T-cell (primary cell): Measurements from ENCODE around the gene RAB26. TPM values are rescaled to one million over a fixed set of nuclear protein-coding genes. Genes with fewer than 3 reads are reported as not detected.

Experiments used
- ATAC-seq, 4 experiments: fragments of 200-7000 bp in 3 of 4; fragments of 150-1000 bp in 1 of 4; cut with Tn5 transposase; replicated peaks in 1 of 4; 1 replicate in 3 of 4; 2 replicates in 1 of 4; pipeline ENCODE4 v1.10.0; 2021; ENCODE audit warnings: moderate library complexity in 3 of 4, mild to moderate bottlenecking in 2 of 4, moderate number of reproducible peaks in 1 of 4
- CTCF ChIA-PET, 2 donors: fragments of 300-600 bp; sonication (Branson Sonifier 250); formaldehyde crosslinking; loops; one replicate each; lab custom pipeline; 2022; ENCODE audit warnings: antibody characterized with exemption in 2 of 2; lab: Charles Lee
- POLR2A ChIA-PET, 2 donors: fragments of 300-600 bp; sonication (Branson Sonifier 250); formaldehyde crosslinking; loops; one replicate each; lab custom pipeline; 2022; ENCODE audit warnings: antibody characterized with exemption in 2 of 2; lab: Charles Lee
- DNase-seq, 35 experiments: peaks; one replicate each; pipeline versions ENCODE4 v3.0.0 to v3.0.0-alpha.2; 2013 to 2023
- H3K27ac ChIP-seq: one replicate; pipeline ENCODE4 v1.5.1; 2013; ENCODE audit warnings: low read length
- H3K27me3 ChIP-seq, 2 experiments: replicated peaks in 1 of 2; 1 replicate in 1 of 2; 2 replicates in 1 of 2; pipeline versions ENCODE4 v1.6.1 to v1.7.0; 2013; ENCODE audit warnings: low read length in 1 of 2, mixed read lengths in 1 of 2; ENCODE audit not compliant: control insufficient read depth in 2 of 2, insufficient read depth in 2 of 2; ENCODE audit errors: extremely low read depth in 1 of 2
- H3K36me3 ChIP-seq, 2 donors: 1 replicate in 1 of 2; 2 replicates in 1 of 2; pipeline versions ENCODE4 v1.6.1 to v1.7.0; 2013; ENCODE audit warnings: low read length in 1 of 2; ENCODE audit not compliant: control insufficient read depth in 2 of 2, insufficient read depth in 1 of 2; ENCODE audit errors: extremely low read depth in 1 of 2
- H3K4me1 ChIP-seq, 2 experiments: 1 replicate in 1 of 2; 2 replicates in 1 of 2; pipeline versions ENCODE4 v1.6.1 to v1.7.0; 2013; ENCODE audit warnings: low read length in 2 of 2, mixed read lengths in 1 of 2; ENCODE audit not compliant: insufficient read depth in 2 of 2, control insufficient read depth in 1 of 2; ENCODE audit errors: extremely low read depth in 1 of 2
- H3K4me3 ChIP-seq, 2 donors: 1 replicate in 1 of 2; 2 replicates in 1 of 2; pipeline versions ENCODE4 v1.5.1 to v1.7.0; 2013; ENCODE audit warnings: mild to moderate bottlenecking in 2 of 2, low read length in 1 of 2, moderate library complexity in 1 of 2; ENCODE audit not compliant: control insufficient read depth in 1 of 2; ENCODE audit errors: extremely low read depth in 1 of 2
- H3K9me3 ChIP-seq: 2 replicates; pipeline ENCODE4 v1.7.0; 2013
- H3K27ac Mint-ChIP-seq, 2 donors: one replicate each; pipeline ENCODE4 v1.8.0; 2020 to 2021; ENCODE audit warnings: mild to moderate bottlenecking in 2 of 2, mixed read lengths in 2 of 2
- H3K27me3 Mint-ChIP-seq, 2 donors: one replicate each; pipeline ENCODE4 v1.8.0; 2021 to 2022; ENCODE audit warnings: mixed read lengths in 2 of 2
- H3K36me3 Mint-ChIP-seq: one replicate; pipeline ENCODE4 v1.8.0; 2021; ENCODE audit warnings: mixed read lengths
- H3K4me1 Mint-ChIP-seq, 3 donors: one replicate each; pipeline ENCODE4 v1.8.0; 2020 to 2022; ENCODE audit warnings: mixed read lengths in 3 of 3, mild to moderate bottlenecking in 1 of 3
- H3K4me3 Mint-ChIP-seq, 3 donors: one replicate each; pipeline ENCODE4 v1.8.0; 2020 to 2022; ENCODE audit warnings: mild to moderate bottlenecking in 3 of 3, mixed read lengths in 3 of 3, moderate library complexity in 3 of 3
- H3K9me3 Mint-ChIP-seq, 3 donors: one replicate each; pipeline ENCODE4 v1.8.0; 2020 to 2022; ENCODE audit warnings: mixed read lengths in 3 of 3
- WGBS: methylation state at CpG from one replicate; pipeline ENCODE4 v1.1.5; 2013; ENCODE audit warnings: missing lambda C conversion rate; ENCODE audit not compliant: insufficient coverage; 5-methylcytosine and 5-hydroxymethylcytosine counted together
- total RNA-seq, 35 experiments: library from RNA in 6 of 35; stranded (reverse) in 6 of 35; fragments of 120-200 nt in 1 of 35; gene quantifications; one replicate each; pipeline versions ENCODE4 v1.2.1 to v1.2.4 and lab custom pipeline; 2013 to 2026

The RAB26 gene
- total RNA-seq, 5 donors from 2014 or later (not counting 1 experiment from before 2014, with no cell fraction given): 0.19 to 0.66 TPM; not detected in 3

GRCh38 chr16:2163211-2163881 lies 14.9 kb downstream of the RAB26 start:
- peak overlapping the region; percentile 24 for H3K27ac ChIP-seq
- Mint-ChIP-seq H3K4me1 (peaks cover 0 to 6% (median 6%) of the 10 kb centered on the region in 3 donors), H3K27ac (peak overlapping the region in 1 of 2 donors; percentile 46), H3K4me3 (no peak overlapping the region), H3K9me3 (no peaks in the 10 kb centered on the region), H3K27me3 (no peaks in the 10 kb centered on the region), H3K36me3 (peaks cover 3% of the 10 kb centered on the region)
- DNase-seq (peak in 2 of 35 experiments; percentile 20 to 27), ATAC-seq (peak in 3 of 4 experiments; percentile 29 to 65 (median 56))
- no peaks in the 10 kb centered on the region for H3K27me3 ChIP-seq
- ChIA-PET POLR2A (no interaction called here), CTCF (no interaction called here)
- WGBS: 97% methylated on average over 19 of the region's 26 CpGs
- H3K4me1 ChIP-seq: peaks cover 0 to 27% of the 10 kb centered on the region in 2 experiments
- H3K36me3 ChIP-seq: peaks cover 9 to 15% of the 10 kb centered on the region in 2 donors
- no peaks in the 10 kb centered on the region for H3K9me3 ChIP-seq
- H3K4me3 ChIP-seq: no peak overlapping the region

- no peaks in the 10 kb centered on the region for H3K9me3 ChIP-seq
- WGBS: 96% methylated on average over 12 of the region's 12 CpGs
- Mint-ChIP-seq H3K36me3 (peaks cover 3% of the 10 kb centered on the region), H3K4me3 (no peak overlapping the region), H3K27ac (no peak overlapping the region), H3K4me1 (peaks cover 0 to 3% (median 2%) of the 10 kb centered on the region in 3 donors), H3K9me3 (no peaks in the 10 kb centered on the region), H3K27me3 (no peaks in the 10 kb centered on the region)
- no peaks in the 10 kb centered on the region for H3K27me3 ChIP-seq
- CTCF ChIA-PET: no interaction called here
- H3K27ac ChIP-seq: no peak overlapping the region
- POLR2A ChIA-PET: no interaction called here
- no peak overlapping the region for H3K4me3 ChIP-seq
- H3K4me1 ChIP-seq: peaks cover 0 to 10% of the 10 kb centered on the region in 2 experiments
- H3K36me3 ChIP-seq: peaks cover 14 to 19% of the 10 kb centered on the region in 2 donors
- ATAC-seq: no peak
- no peak for DNase-seq
Measured at GRCh38 chr16:2165861-2166260, 17.4 kb downstream of the RAB26 start.

- Mint-ChIP-seq H3K27me3 (no peaks in the 10 kb centered on the region), H3K4me3 (no peak overlapping the region), H3K27ac (no peak overlapping the region), H3K4me1 (peaks cover 0 to 3% (median 2%) of the 10 kb centered on the region in 3 donors), H3K36me3 (peaks cover 3% of the 10 kb centered on the region), H3K9me3 (no peaks in the 10 kb centered on the region)
- DNase-seq (no peak), ATAC-seq (no peak)
- no peaks in the 10 kb centered on the region for H3K9me3 ChIP-seq
- peaks cover 0 to 9% of the 10 kb centered on the region in 2 experiments for H3K4me1 ChIP-seq
- no peak overlapping the region for H3K4me3 ChIP-seq
- ChIA-PET POLR2A (no interaction called here), CTCF (no interaction called here)
- 97% methylated on average over 13 of the region's 17 CpGs for WGBS
- H3K27me3 ChIP-seq: no peaks in the 10 kb centered on the region
- H3K27ac ChIP-seq: no peak overlapping the region
- peaks cover 14 to 20% of the 10 kb centered on the region in 2 donors for H3K36me3 ChIP-seq
Measured at GRCh38 chr16:2166263-2167067, 18.0 kb downstream of the RAB26 start.

GRCh38 chr16:2167068-2167638 lies 18.7 kb downstream of the RAB26 start:
- ATAC-seq: no peak
- H3K4me3 Mint-ChIP-seq: no peak overlapping the region

GRCh38 chr16:2170080-2170479 lies 21.7 kb downstream of the RAB26 start:
- Histone ChIP-seq H3K27ac (no peak overlapping the region), H3K4me3 (no peak overlapping the region), H3K9me3 (no peaks in the 10 kb centered on the region), H3K36me3 (peaks cover 24 to 36% of the 10 kb centered on the region in 2 donors), H3K4me1 (no peaks in the 10 kb centered on the region), H3K27me3 (no peaks in the 10 kb centered on the region)
- H3K9me3 Mint-ChIP-seq: no peaks in the 10 kb centered on the region
- ATAC-seq (no peak), DNase-seq (no peak)
- 95% methylated on average over 10 of the region's 18 CpGs for WGBS
- no peak overlapping the region for H3K27ac Mint-ChIP-seq
- ChIA-PET POLR2A (no interaction called here), CTCF (no interaction called here)
- no peaks in the 10 kb centered on the region for H3K4me1 Mint-ChIP-seq
- H3K27me3 Mint-ChIP-seq: no peaks in the 10 kb centered on the region
- no peak overlapping the region for H3K4me3 Mint-ChIP-seq
- peaks cover 10% of the 10 kb centered on the region for H3K36me3 Mint-ChIP-seq

More at GRCh38 chr16:2167068-2167638, 18.7 kb downstream of the RAB26 start:
- H3K27me3 Mint-ChIP-seq: no peaks in the 10 kb centered on the region
- H3K36me3 ChIP-seq: peaks cover 19 to 20% of the 10 kb centered on the region in 2 donors
- CTCF ChIA-PET: no interaction called here
- no peak overlapping the region for H3K4me3 ChIP-seq
- H3K4me1 Mint-ChIP-seq: peaks cover 0 to 3% (median 2%) of the 10 kb centered on the region in 3 donors
- no peak overlapping the region for H3K27ac Mint-ChIP-seq
- H3K27me3 ChIP-seq: no peaks in the 10 kb centered on the region
- DNase-seq: no peak
- POLR2A ChIA-PET: no interaction called here
- no peak overlapping the region for H3K27ac ChIP-seq
- 97% methylated on average over 17 of the region's 18 CpGs for WGBS
- peaks cover 3% of the 10 kb centered on the region for H3K36me3 Mint-ChIP-seq
- no peaks in the 10 kb centered on the region for H3K9me3 ChIP-seq
- no peaks in the 10 kb centered on the region for H3K9me3 Mint-ChIP-seq
- H3K4me1 ChIP-seq: peaks cover 0 to 8% of the 10 kb centered on the region in 2 experiments

GRCh38 chr16:2170587-2171435 lies 22.4 kb downstream of the RAB26 start:
- 96% methylated on average over 34 of the region's 47 CpGs for WGBS
- no peaks in the 10 kb centered on the region for H3K27me3 ChIP-seq
- no peak overlapping the region for H3K4me3 ChIP-seq
- H3K27me3 Mint-ChIP-seq: no peaks in the 10 kb centered on the region
- H3K4me3 Mint-ChIP-seq: no peak overlapping the region
- POLR2A ChIA-PET: no interaction called here
- H3K4me1 Mint-ChIP-seq: no peaks in the 10 kb centered on the region
- DNase-seq: no peak
- CTCF ChIA-PET: no interaction called here
- no peak for ATAC-seq
- no peaks in the 10 kb centered on the region for H3K9me3 ChIP-seq
- no peak overlapping the region for H3K27ac ChIP-seq
- H3K27ac Mint-ChIP-seq: no peak overlapping the region
- no peaks in the 10 kb centered on the region for H3K9me3 Mint-ChIP-seq
- H3K36me3 ChIP-seq: peaks cover 29 to 41% of the 10 kb centered on the region in 2 donors
- peaks cover 12% of the 10 kb centered on the region for H3K36me3 Mint-ChIP-seq
- no peaks in the 10 kb centered on the region for H3K4me1 ChIP-seq
